ENCODE measurements around the gene RNF166. TPM values are rescaled to one million over a fixed set of nuclear protein-coding genes. Genes with fewer than 3 reads are reported as not detected.

The RNF166 gene
- total RNA-seq, 3 donors from 2014 or later (not counting 1 experiment from before 2014, with no cell fraction given), result 459 to 712 (median 501) TPM

- Mint-ChIP-seq H3K9me3 (no peaks in the 10 kb centered on the region), H3K4me1 (peaks cover 12 to 23% of the 10 kb centered on the region in 2 donors), H3K4me3 (no peak overlapping the region), H3K36me3 (no peaks in the 10 kb centered on the region), H3K27me3 (ENCODE audit: low read depth in 2 of 2) (no peaks in the 10 kb centered on the region), H3K27ac (no peak overlapping the region)
- no peaks in the 10 kb centered on the region for H3K27me3 ChIP-seq (ENCODE audit: control insufficient read depth, insufficient read depth, low read length)
- DNase-seq (no peak), ATAC-seq (no peak)
- no peaks in the 10 kb centered on the region for H3K9me3 ChIP-seq (ENCODE audit: control insufficient read depth, insufficient read depth, low read length)
- no peak overlapping the region for H3K4me3 ChIP-seq (ENCODE audit: low read length)
- TF ChIP-seq CTCF (IDR thresholded peaks at IDR 0.05), result no peak
- intact Hi-C loops (cut with micrococcal nuclease), result no loop called here
- 92% methylated on average over 17 of the region's 17 CpGs for WGBS (ENCODE audit: insufficient coverage)
- peaks cover 43% of the 10 kb centered on the region for H3K4me1 ChIP-seq (ENCODE audit: control insufficient read depth, insufficient read depth, low read length)
- peaks cover 18% of the 10 kb centered on the region for H3K36me3 ChIP-seq (ENCODE audit: control insufficient read depth, insufficient read depth, low read length)
- no peak overlapping the region for H3K27ac ChIP-seq (ENCODE audit: low read length)
Measured at GRCh38 chr16:88741368-88741767, 35.2 kb upstream of the RNF166 start.

DNA sequence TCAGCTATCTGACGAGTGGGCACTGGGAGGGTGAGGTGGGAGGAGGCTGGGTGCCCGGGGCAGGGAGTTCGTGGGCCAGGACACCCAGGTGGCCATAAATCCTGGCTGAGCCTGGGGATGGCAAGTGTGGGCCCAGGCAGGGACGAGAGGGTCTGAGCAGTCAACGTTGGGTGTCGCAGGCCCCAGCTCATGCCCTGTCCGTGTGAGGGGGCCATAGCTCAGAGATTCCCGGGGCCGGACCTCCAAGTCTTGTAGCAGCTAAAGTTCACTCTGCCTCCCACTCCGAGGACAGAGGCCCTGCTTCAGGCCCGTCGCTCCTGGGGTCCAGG, 34.5 kb upstream of the RNF166 start:
- peaks cover 7 to 16% of the 10 kb centered on the region in 2 donors for H3K4me1 Mint-ChIP-seq
- no peak for DNase-seq
- intact Hi-C loops (cut with micrococcal nuclease), result no loop called here
- TF ChIP-seq CTCF (IDR thresholded peaks at IDR 0.05), result no peak
- no peaks in the 10 kb centered on the region for H3K36me3 Mint-ChIP-seq
- Histone ChIP-seq H3K4me1 (ENCODE audit: control insufficient read depth, insufficient read depth, low read length) (peaks cover 38% of the 10 kb centered on the region), H3K4me3 (ENCODE audit: low read length) (no peak overlapping the region), H3K27me3 (ENCODE audit: control insufficient read depth, insufficient read depth, low read length) (no peaks in the 10 kb centered on the region), H3K36me3 (ENCODE audit: control insufficient read depth, insufficient read depth, low read length) (peaks cover 23% of the 10 kb centered on the region), H3K9me3 (ENCODE audit: control insufficient read depth, insufficient read depth, low read length) (no peaks in the 10 kb centered on the region), H3K27ac (ENCODE audit: low read length) (no peak overlapping the region)
- no peak overlapping the region for H3K27ac Mint-ChIP-seq
- H3K27me3 Mint-ChIP-seq (ENCODE audit: low read depth in 2 of 2), result no peaks in the 10 kb centered on the region
- H3K9me3 Mint-ChIP-seq, result no peaks in the 10 kb centered on the region
- WGBS (ENCODE audit: insufficient coverage), result 90% methylated on average over 12 of the region's 12 CpGs
- ATAC-seq, result no peak
- H3K4me3 Mint-ChIP-seq, result no peak overlapping the region

DNA sequence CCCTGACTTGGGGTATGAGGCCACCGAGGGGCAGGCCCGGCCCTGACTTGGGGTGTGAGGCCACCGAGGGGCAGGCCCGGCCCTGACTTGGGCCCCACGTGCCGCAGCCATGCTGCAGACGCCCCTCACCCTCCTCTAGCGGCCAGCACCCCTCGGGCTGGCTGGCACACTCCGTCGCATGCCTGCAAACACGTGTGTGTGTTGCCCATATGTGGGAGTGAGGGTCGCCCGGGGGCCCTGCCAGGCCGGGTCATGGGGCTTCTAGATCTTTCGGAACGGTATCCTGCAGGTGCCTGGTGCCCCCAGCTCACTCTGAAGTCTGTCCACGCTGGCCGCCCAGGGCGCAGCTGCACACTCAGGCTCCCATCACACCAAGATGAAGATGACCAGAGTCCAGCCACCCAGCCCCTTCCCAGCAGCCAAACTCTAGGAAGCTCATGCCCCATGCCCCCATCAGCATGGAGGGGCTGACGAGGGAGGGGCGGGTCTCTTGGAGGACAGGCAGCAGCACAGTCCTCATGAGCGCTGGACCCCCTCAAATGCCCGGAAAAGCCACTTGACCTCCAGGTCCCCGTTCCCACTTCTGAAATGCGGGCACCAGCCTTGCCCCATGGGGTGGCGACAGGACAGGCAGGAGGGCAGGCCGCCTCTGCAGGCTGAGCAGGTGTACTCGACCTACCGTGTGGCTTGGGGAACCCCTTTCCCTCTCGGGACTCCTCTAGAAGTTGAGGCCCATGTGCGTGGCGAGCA, 33.9 kb upstream of the RNF166 start:
- H3K9me3 ChIP-seq (ENCODE audit: control insufficient read depth, insufficient read depth, low read length), result no peaks in the 10 kb centered on the region
- 92% methylated on average over 33 of the region's 33 CpGs for WGBS (ENCODE audit: insufficient coverage)
- ATAC-seq, result no peak
- Mint-ChIP-seq H3K27me3 (ENCODE audit: low read depth in 2 of 2) (no peaks in the 10 kb centered on the region), H3K27ac (no peak overlapping the region), H3K9me3 (no peaks in the 10 kb centered on the region), H3K36me3 (no peaks in the 10 kb centered on the region), H3K4me1 (peaks cover 7 to 10% of the 10 kb centered on the region in 2 donors), H3K4me3 (no peak overlapping the region)
- TF ChIP-seq CTCF (IDR thresholded peaks at IDR 0.05), result no peak
- H3K36me3 ChIP-seq (ENCODE audit: control insufficient read depth, insufficient read depth, low read length), result peaks cover 28% of the 10 kb centered on the region
- no peak overlapping the region for H3K27ac ChIP-seq (ENCODE audit: low read length)
- H3K27me3 ChIP-seq (ENCODE audit: control insufficient read depth, insufficient read depth, low read length), result no peaks in the 10 kb centered on the region
- no peak for DNase-seq
- H3K4me3 ChIP-seq (ENCODE audit: low read length), result no peak overlapping the region
- peaks cover 32% of the 10 kb centered on the region for H3K4me1 ChIP-seq (ENCODE audit: control insufficient read depth, insufficient read depth, low read length)
- intact Hi-C loops (cut with micrococcal nuclease), result loop anchor here (5.0 kb wide), 1 partner anchor 117 kb away; the partner anchor contains the start of genes GALNS and TRAPPC2L
